ENCODE results near the gene PCOLCE2. TPM values are rescaled to one million over a fixed set of nuclear protein-coding genes. Genes with fewer than 3 reads are reported as not detected.

Gene PCOLCE2
- total RNA-seq, 4 donors from 2014 or later: 5.3 to 27.4 (median 9.1) TPM

DNA sequence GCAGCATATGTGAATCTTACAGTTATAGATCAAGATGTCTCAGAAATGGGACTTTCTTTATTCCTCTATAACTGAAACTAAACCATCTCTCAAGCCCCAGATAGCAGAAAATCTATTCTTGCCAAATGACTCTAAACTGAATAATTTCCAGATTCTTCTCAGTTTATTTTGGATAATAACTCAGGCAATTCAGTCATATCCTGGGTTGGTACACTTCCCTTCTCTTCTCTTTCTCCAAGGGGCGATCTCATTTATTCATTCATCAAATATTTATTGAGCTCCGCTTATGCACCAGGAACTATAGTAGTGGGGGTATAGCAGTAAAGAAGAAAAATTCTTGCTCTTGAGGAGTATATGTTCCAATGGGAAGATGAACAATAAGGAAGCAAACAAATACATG lies 13.5 kb upstream of the PCOLCE2 start:
- no peak for DNase-seq
- no peak overlapping the region for H3K4me3 ChIP-seq
- TF ChIP-seq, protein P1, sequence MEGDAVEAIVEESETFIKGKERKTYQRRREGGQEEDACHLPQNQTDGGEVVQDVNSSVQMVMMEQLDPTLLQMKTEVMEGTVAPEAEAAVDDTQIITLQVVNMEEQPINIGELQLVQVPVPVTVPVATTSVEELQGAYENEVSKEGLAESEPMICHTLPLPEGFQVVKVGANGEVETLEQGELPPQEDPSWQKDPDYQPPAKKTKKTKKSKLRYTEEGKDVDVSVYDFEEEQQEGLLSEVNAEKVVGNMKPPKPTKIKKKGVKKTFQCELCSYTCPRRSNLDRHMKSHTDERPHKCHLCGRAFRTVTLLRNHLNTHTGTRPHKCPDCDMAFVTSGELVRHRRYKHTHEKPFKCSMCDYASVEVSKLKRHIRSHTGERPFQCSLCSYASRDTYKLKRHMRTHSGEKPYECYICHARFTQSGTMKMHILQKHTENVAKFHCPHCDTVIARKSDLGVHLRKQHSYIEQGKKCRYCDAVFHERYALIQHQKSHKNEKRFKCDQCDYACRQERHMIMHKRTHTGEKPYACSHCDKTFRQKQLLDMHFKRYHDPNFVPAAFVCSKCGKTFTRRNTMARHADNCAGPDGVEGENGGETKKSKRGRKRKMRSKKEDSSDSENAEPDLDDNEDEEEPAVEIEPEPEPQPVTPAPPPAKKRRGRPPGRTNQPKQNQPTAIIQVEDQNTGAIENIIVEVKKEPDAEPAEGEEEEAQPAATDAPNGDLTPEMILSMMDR (IDR thresholded peaks at IDR 0.05): no peak
- no peak for TF ChIP-seq POLR2A (IDR thresholded peaks at IDR 0.05)
- H3K27ac ChIP-seq: no peak overlapping the region
- no peaks in the 10 kb centered on the region for H3K36me3 ChIP-seq
- no peaks in the 10 kb centered on the region for H3K4me1 ChIP-seq
- H3K9me3 ChIP-seq: no peaks in the 10 kb centered on the region
- H3K27me3 ChIP-seq: no peaks in the 10 kb centered on the region
- intact Hi-C loops (cut with DNase I; ENCODE audit: low total_unique reads): no loop called here

DNA sequence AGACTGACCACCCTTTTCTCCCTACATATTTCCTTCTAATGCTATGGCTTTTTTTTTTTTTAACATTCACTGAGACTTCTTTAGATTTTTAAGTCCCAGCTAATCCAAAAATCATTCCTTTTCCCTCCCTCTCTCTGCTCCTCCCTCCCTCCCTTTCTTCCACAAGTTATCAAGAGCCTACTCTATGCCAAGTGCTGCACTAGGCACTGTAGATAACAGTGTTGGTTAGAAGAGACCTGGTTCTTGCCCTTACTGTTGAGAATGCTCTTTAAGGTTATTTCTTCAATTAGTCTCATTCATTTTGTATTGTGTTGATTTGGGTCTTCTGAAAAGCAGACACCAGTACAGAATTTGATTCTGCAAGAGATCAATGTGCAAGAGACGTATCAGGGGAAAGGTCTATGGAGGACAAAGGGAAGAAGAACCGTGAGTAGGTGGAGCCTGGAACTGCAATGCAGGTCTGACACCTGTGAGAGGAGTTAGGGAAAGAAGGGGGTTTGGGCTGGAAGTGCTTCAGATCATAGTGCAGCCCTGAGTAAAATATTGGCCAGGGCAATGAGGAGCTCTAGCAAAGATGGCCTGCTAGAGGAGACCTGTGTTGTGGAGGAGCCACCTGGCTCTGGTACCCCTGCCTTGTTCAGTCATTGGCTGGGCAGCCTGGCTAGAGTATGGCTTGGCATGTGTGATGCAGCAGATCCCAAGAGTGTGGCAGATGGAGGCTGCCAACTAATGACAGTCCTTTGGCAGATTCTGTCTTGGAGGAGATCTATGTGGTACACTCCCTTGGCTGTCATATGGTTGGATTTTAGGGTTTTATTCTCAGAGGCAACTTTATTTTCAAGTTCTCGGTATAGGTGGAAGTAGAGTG lies 9.7 kb upstream of the PCOLCE2 start:
- H3K9me3 ChIP-seq: no peaks in the 10 kb centered on the region
- no peak overlapping the region for H3K27ac ChIP-seq
- no peak for DNase-seq
- intact Hi-C loops (cut with DNase I; ENCODE audit: low total_unique reads): no loop called here
- no peaks in the 10 kb centered on the region for H3K4me1 ChIP-seq
- H3K27me3 ChIP-seq: no peaks in the 10 kb centered on the region
- H3K4me3 ChIP-seq: no peak overlapping the region
- no peaks in the 10 kb centered on the region for H3K36me3 ChIP-seq
- TF ChIP-seq, protein P1 (IDR thresholded peaks at IDR 0.05): no peak
- no peak for TF ChIP-seq POLR2A (IDR thresholded peaks at IDR 0.05)

DNA sequence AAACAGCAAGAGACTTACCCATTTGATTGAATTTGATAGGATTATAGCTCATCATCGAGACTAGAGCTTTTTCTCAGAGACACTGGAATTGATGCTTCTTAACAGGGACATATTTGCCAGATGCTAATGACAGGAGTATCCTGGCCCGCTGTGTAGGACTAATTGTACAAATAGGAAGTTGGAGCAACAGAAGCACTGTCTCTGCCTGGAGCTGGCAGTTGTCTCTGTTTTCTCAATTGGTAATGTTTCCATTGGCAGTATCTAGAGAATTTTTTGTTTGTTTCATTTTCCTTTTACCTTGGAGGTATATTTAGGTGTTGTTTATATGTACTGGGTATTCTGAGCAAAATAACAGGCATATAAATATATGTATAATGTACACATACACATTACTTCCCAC lies 8.9 kb upstream of the PCOLCE2 start:
- H3K4me3 ChIP-seq: no peak overlapping the region
- H3K9me3 ChIP-seq: no peaks in the 10 kb centered on the region
- H3K27ac ChIP-seq: no peak overlapping the region
- DNase-seq: no peak
- intact Hi-C loops (cut with DNase I; ENCODE audit: low total_unique reads): no loop called here
- H3K36me3 ChIP-seq: no peaks in the 10 kb centered on the region
- H3K4me1 ChIP-seq: no peaks in the 10 kb centered on the region
- no peaks in the 10 kb centered on the region for H3K27me3 ChIP-seq
- TF ChIP-seq, protein P1 (IDR thresholded peaks at IDR 0.05): no peak
- TF ChIP-seq POLR2A (IDR thresholded peaks at IDR 0.05): no peak

DNA sequence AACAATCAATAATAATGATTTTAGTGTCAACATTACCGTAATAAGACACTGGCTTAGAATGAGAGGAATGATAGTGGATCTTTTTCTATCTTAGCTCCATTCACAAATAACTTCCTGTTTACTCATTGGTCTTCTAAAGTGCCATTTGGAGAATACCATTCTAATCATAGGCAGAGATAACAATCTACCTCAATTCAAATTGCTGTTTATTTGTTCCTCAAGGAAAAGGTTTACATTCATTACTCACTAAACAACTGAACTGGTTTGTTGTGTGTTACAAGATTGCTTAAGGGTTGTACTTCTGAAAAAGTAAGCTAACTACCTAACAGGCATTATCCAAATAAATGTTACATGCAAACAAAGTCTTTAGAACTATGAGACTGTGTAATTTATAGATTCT lies 8.1 kb upstream of the PCOLCE2 start:
- DNase-seq: no peak
- intact Hi-C loops (cut with DNase I; ENCODE audit: low total_unique reads): no loop called here
- Histone ChIP-seq H3K4me1 (no peaks in the 10 kb centered on the region), H3K36me3 (no peaks in the 10 kb centered on the region), H3K4me3 (no peak overlapping the region), H3K27me3 (no peaks in the 10 kb centered on the region), H3K27ac (no peak overlapping the region), H3K9me3 (no peaks in the 10 kb centered on the region)
- no peak for TF ChIP-seq POLR2A (IDR thresholded peaks at IDR 0.05)
- TF ChIP-seq, protein P1 (IDR thresholded peaks at IDR 0.05): no peak

- no peak for DNase-seq
- TF ChIP-seq POLR2A (IDR thresholded peaks at IDR 0.05): no peak
- intact Hi-C loops (cut with DNase I; ENCODE audit: low total_unique reads): no loop called here
- Histone ChIP-seq H3K4me3 (no peak overlapping the region), H3K36me3 (no peaks in the 10 kb centered on the region), H3K9me3 (no peaks in the 10 kb centered on the region), H3K27me3 (no peaks in the 10 kb centered on the region), H3K27ac (no peak overlapping the region), H3K4me1 (no peaks in the 10 kb centered on the region)
These were observed 7.4 kb upstream of the PCOLCE2 start for GRCh38 chr3:142896201-142896755.

All from uterus (tissue), 4 donors.